Fibroblast of mammary gland (primary cell): ENCODE measurements around the gene KATNAL1.

Experiments
- DNase-seq: peaks from one replicate; pipeline ENCODE4 v3.0.0-alpha.2; 2010; ENCODE audit warnings: low read depth
- H3K4me3 ChIP-seq: 2 replicates; pipeline ENCODE4 v1.5.1; 2011; ENCODE audit warnings: low read depth, mild to moderate bottlenecking, low read length, moderate library complexity; ENCODE audit not compliant: control insufficient read depth
- CTCF ChIP-seq: conservative IDR thresholded peaks from 2 replicates; pipeline ENCODE4 v1.5.1; 2011; ENCODE audit warnings: low read depth, low read length, inconsistent platforms; ENCODE audit not compliant: control insufficient read depth, insufficient read depth

Gene KATNAL1

GRCh38 chr13:30339738-30340330 is 32.5 kb upstream of the KATNAL1 start:
- TF ChIP-seq CTCF = no peak
- DNase-seq = peak; percentile 55
- no peak overlapping the region for H3K4me3 ChIP-seq

- no peak for TF ChIP-seq CTCF
- no peak for DNase-seq
Measured at GRCh38 chr13:30338952-30339351, 31.6 kb upstream of the KATNAL1 start.

GRCh38 chr13:30338331-30338851 is 31.0 kb upstream of the KATNAL1 start:
- TF ChIP-seq CTCF = no peak
- DNase-seq = peak; percentile 42
- H3K4me3 ChIP-seq = no peak overlapping the region

More at GRCh38 chr13:30338952-30339351, 31.6 kb upstream of the KATNAL1 start:
- H3K4me3 ChIP-seq = no peak overlapping the region

GRCh38 chr13:30337061-30337610 is 29.8 kb upstream of the KATNAL1 start:
- DNase-seq = no peak
- no peak overlapping the region for H3K4me3 ChIP-seq
- no peak for TF ChIP-seq CTCF

- H3K4me3 ChIP-seq = no peak overlapping the region
- peak; percentile 53 for TF ChIP-seq CTCF
- DNase-seq = peak; percentile 37
Measured at GRCh38 chr13:30334663-30335386, 27.5 kb upstream of the KATNAL1 start.

- no peak for TF ChIP-seq CTCF
- no peak overlapping the region for H3K4me3 ChIP-seq
- DNase-seq = no peak
Measured at GRCh38 chr13:30333616-30334015, 26.3 kb upstream of the KATNAL1 start.
